HG02610 (cell line): Measurements from ENCODE around the gene ROBO4.

Experiments
- ATAC-seq: cut with Tn5 transposase; IDR thresholded peaks from one replicate; pipeline ENCODE4 v1.9.1; 2021; ENCODE audit warnings: mild to moderate bottlenecking, moderate library complexity; ENCODE audit not compliant: unreplicated experiment

ROBO4 gene

DNA sequence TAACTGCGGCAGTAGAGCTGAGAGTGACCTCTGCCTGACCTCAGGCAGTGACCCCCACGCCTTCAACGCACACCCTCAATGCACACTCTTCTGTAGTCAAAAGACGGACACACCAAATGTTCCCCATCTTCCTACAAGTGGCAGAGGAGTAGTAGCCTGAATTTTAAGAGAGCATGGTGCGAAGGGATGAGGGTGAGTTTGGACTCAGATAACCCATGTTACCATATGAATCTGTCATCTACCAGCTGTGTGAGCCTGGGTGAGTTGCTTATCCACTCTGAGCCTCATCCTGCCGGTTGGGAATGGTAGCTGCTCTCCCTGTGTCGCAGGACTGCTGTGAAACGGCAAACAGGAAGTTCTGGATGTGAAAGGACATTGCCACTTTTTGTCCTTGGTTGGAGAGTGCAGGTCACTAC is 53.0 kb downstream of the ROBO4 start:
- no peak for ATAC-seq

DNA sequence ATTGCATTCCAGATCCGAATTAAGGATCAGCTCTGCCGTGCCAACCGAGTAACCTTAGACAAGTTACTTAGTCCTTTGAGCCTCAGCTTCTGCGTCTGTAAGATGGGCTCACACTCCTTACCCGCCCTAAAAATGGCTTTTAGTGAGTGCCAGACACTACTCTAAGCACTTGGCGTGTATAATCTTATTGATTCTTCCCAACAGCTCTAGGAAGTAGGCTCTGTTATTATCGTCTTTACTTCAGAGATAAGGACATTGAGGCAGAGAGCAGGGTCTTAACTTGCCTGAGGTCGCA is 54.1 kb downstream of the ROBO4 start:
- ATAC-seq, result no peak

DNA sequence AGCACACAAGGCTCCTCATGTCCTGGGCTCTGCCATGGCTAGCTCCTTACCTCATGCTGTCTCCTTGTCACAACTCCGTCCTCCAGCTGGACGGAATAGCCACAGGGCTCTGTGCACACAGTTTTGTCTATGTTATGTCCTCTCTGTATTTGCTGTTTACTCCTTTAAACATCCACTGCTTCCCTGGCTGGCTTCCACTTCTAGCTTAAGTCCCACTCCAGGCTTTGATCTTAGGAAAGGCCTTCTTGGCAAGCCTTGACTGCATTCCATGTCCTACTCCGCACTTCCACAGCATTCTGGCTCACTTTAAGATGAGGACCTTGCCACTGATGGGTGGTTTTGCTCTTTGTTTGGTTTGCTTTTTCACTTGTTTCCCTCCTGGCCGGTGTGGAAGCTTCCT is 55.4 kb downstream of the ROBO4 start:
- no peak for ATAC-seq

DNA sequence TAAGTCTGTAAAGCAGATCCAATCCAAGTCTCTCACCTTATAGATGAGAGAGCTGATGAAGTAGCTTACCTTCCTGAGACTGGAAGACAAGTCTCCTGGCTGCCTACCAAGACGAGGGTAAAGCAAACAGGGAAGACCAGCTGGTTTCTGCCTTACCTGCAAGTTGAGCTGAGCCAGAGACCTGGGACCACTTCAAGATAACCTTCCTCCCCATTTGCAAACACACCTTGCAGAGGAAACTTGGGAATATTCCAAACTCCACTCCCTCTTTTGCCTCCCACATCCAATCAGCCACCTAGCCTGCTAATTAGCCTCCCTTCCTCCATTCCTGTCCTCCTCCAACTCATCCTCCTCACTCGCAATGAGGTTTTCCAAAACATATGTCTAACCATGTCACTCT is 55.8 kb downstream of the ROBO4 start:
- ATAC-seq, result no peak

DNA sequence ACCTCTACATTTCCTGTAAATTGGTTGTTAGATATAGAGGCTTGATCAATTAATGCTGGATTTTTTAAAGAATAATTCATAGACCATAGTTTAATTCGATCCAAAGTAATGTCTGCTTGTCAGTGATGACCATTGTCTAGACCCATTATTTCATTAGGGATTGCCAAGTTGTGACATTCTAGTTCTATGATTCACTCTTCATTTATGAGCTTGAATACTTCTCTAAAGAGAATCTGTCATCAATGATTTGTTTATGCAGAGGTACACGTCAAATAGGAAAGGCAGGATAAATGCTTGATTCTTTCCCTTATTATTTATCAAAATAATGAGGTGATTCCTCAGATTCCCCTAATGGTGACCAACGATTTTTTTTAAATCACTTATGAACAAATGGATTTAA is 56.5 kb downstream of the ROBO4 start:
- ATAC-seq, result no peak

DNA sequence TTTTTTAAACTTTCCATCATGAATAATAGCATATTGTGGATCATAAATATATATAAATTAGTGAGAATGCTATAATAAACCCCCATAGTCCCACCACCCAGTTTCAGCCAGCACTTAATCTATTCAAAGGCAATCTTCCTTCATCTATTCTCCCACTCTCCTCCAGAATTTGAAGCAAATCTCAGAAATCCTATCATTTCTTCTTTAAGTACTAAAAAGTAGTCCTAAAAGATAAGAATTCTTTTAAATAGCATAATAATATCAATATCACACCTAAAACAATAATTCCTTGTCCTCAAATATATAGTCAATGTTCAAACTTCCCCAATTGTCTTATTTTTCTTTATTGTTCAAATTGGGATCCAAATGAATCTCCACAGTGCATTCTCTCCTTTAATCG is 57.0 kb downstream of the ROBO4 start:
- ATAC-seq, result no peak

DNA sequence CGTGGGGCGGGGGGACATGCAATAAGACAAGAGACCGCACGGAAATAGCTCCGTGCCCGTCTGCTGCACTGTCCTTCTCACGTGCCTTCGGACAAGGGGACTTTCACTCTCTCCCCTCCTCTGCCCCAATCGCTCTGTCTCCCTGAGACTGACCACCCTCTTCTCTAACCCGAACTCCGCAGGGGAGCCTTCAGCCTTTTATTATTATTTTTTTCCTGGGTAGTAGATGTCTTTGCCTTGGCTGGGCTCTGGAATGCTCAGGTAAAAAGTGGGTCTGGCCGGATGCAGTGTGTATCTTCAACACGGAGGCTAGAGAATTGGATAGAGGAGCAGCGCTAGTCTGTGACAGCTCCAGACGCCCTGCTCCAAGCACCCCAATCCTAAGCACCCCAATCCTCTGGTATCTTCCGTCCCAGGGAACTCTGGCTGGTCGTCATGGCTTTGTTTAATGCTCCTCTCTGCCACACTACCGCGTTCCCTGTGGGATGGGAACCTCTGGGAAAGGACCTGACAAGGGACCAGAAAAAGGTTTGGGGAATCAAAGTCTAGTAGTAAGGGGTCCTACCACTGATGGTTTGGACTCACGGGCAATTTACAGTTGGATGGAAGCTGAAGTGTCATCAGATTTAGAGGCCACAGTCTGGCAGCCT is 57.6 kb downstream of the ROBO4 start:
- ATAC-seq, result no peak

DNA sequence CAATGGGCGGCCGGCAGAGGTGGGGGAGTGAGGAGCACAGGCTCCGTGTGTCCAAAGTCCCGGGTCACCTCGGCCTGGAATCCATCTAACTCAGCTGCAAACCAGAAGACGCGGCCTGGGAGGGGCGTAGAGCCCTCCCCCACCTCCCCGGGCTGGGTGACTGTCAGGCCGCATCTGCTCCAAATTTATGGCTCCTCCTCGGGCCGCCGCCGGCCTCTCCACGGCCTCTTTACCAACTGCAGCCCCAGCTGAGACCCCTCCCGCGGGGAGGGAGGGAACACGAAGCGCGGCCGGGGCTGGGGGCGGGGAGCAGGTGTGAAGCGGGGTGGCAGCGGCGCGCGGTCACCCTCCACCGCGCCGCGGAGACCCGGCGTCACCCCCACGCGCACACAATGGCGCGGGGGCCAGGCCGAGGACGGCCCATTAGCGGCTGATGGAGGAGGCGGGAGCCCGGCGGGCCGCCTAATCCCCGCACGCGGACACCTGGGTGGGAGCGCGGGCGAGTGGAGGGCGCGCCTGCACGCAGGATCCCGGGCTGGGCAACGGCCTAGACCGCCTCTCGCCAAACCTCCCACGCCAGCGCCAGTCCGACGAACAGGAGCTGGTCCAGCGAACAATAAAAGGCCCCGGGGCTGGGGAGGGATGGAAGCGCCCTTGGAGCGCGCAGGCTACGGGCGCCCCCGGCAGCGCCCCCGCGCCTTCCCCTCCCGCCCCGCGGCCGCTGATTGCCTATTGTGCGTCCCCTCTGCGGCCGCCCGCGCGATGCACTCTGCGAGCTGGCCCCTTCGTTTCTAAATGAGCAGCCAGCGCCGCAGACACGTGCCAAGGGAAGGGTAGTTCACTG is 58.3 kb downstream of the ROBO4 start:
- no peak for ATAC-seq

DNA sequence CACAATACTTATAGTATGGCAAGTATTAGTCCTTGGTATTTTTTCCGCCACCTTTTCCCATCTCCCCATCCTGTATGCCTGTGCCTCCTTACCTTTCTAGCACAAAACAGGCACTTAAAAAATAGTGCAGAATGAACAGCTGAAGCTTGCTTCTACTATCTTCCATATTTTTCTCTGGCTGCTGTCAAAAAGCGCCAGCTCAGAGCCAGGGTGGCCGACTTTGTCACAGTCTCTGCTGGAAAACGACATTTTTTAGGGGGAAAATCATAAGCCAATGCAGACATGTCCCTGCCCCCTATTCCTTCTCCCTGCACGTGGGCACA is 58.9 kb downstream of the ROBO4 start:
- no peak for ATAC-seq

DNA sequence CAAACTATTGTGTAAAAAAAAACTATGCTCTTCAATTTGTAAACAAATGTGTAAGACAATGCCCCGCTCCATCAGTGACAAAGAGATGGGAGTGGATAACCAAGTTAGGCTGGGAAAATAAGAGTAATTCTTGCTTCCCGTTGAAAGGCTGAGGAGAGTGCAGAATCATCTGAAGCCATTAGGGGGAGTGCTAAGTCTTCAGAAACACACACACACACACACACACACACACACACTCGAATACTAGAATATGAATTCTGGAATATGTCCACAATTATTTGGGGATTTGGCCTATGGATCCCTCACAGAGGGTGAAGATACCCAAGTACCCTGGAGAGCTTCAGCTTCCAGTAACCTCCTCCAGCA is 60.2 kb downstream of the ROBO4 start:
- peak; percentile 26 for ATAC-seq

DNA sequence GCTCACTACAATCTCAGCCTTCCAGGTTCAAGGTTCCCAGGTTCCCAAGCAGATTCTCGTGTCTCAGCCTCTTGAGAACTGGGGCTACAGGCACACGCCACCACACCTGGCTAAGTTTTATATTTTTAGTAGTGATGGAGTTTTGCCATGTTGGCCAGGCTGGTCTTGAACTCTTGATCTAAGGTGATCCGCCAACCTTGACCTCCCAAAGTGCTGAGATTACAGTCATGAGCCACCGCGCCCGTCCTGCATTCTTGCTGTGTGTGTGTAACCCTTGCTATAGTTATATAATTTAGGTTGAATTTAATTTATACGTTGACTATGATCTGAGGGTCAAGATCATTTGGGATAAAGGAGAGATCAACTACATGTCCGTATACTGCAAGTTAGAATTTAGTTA is 61.7 kb downstream of the ROBO4 start:
- no peak for ATAC-seq

DNA sequence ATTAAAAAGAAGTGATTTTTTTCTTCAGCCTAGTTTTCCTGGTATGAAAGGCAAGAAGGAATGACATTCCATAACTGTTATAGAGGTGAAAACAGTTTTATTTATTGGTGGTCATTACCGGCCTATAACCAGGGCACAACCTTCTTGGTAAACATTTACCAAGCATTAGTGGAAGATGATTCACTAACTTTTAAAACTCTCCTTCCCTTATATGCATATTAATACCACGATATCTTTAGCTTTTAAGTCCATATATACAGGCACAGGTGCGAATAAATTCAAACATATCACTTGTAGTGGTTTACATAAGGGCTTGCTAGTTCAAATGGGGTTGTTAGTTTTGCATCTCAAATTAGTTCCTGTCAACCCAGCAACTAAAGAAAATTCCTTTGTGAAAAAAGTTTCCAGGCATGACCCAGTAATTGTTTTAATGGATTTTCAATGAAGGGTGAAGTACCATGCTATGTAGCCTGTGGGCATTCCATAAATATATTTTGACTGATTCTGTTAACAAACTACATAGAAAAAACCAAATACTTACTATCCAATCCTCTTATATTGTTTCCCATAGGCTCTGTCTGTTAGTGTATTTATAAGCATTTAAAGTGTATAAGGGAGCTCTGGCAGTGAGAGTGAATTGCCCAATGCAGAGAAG is 63.0 kb downstream of the ROBO4 start:
- ATAC-seq, result no peak
